ENCODE results near the gene RXFP4.
A peak's percentile ranks its signal among the peaks of the same experiment; 100 is the strongest.

The RXFP4 gene

GRCh38 chr1:155899683-155900082, 41.8 kb upstream of the RXFP4 start:
- H3K4me3 ChIP-seq (ENCODE audit: control insufficient read depth, low read depth, low read length), result no peak overlapping the region
- DNase-seq (ENCODE audit: low read depth), result no peak
- no peak for TF ChIP-seq CTCF (conservative IDR thresholded peaks at IDR 0.05; ENCODE audit: control insufficient read depth, insufficient read depth, low read depth, low read length)

- no peak for DNase-seq (ENCODE audit: low read depth)
- TF ChIP-seq CTCF (conservative IDR thresholded peaks at IDR 0.05; ENCODE audit: control insufficient read depth, insufficient read depth, low read depth, low read length), result no peak
- H3K4me3 ChIP-seq (ENCODE audit: control insufficient read depth, low read depth, low read length), result no peak overlapping the region
Measured at GRCh38 chr1:155900161-155900560, 41.3 kb upstream of the RXFP4 start.

GRCh38 chr1:155904261-155904660, 37.2 kb upstream of the RXFP4 start:
- H3K4me3 ChIP-seq (ENCODE audit: control insufficient read depth, low read depth, low read length), result no peak overlapping the region
- TF ChIP-seq CTCF (conservative IDR thresholded peaks at IDR 0.05; ENCODE audit: control insufficient read depth, insufficient read depth, low read depth, low read length), result no peak
- DNase-seq (ENCODE audit: low read depth), result no peak

- peak; percentile 37 for DNase-seq (ENCODE audit: low read depth)
- no peak overlapping the region for H3K4me3 ChIP-seq (ENCODE audit: control insufficient read depth, low read depth, low read length)
- TF ChIP-seq CTCF (conservative IDR thresholded peaks at IDR 0.05; ENCODE audit: control insufficient read depth, insufficient read depth, low read depth, low read length), result no peak
Measured at GRCh38 chr1:155909894-155910293, 31.5 kb upstream of the RXFP4 start.

GRCh38 chr1:155910621-155911121, 30.8 kb upstream of the RXFP4 start:
- peak; percentile 37 for DNase-seq (ENCODE audit: low read depth)
- no peak for TF ChIP-seq CTCF (conservative IDR thresholded peaks at IDR 0.05; ENCODE audit: control insufficient read depth, insufficient read depth, low read depth, low read length)
- H3K4me3 ChIP-seq (ENCODE audit: control insufficient read depth, low read depth, low read length), result peak overlapping the region; percentile 81

- DNase-seq (ENCODE audit: low read depth), result peak; percentile 72
- peak within 1 kb of the TSS; percentile 81 for H3K4me3 ChIP-seq (ENCODE audit: control insufficient read depth, low read depth, low read length)
- TF ChIP-seq CTCF (conservative IDR thresholded peaks at IDR 0.05; ENCODE audit: control insufficient read depth, insufficient read depth, low read depth, low read length), result no peak
Measured at GRCh38 chr1:155911156-155912055, 30.0 kb upstream of the RXFP4 start, which contains the start of gene RIT1. RIT1 (minus strand) TSS chr1:155911349; CDS start chr1:155910761, 588 bp downstream.
